Keratinocyte (primary cell): ENCODE data around the gene MAP3K20. TPM values are rescaled to one million over a fixed set of nuclear protein-coding genes. Genes with fewer than 3 reads are reported as not detected.
"Not testable (repeated sequence)": the region's sequence is repeated elsewhere in the genome, so short reads cannot be mapped to it uniquely, and the experiment has no call there.

Source experiments
- DNase-seq: peaks from one replicate; pipeline ENCODE4 v3.0.0-alpha.2; 2011; ENCODE audit warnings: low read depth, missing footprints, low spot score
- FAIRE-seq: peaks from 2 replicates; lab custom pipeline; 2011; peaks lifted over from hg19 to GRCh38; lab: Jason Lieb, UNC
- H2AFZ ChIP-seq: 2 replicates; pipeline ENCODE4 v1.6.0; 2012; ENCODE audit warnings: low read length, control low read depth, inconsistent platforms; ENCODE audit not compliant: control insufficient read depth
- H3K27ac ChIP-seq: 2 replicates; pipeline ENCODE4 v1.5.1; 2011; ENCODE audit warnings: low read length; ENCODE audit not compliant: control insufficient read depth, insufficient read depth
- H3K27me3 ChIP-seq: 3 replicates; pipeline ENCODE4 v1.6.0; 2011; ENCODE audit warnings: low read length; ENCODE audit not compliant: control insufficient read depth, insufficient read depth; ENCODE audit errors: extremely low read depth
- H3K36me3 ChIP-seq, 2 experiments: 2 replicates in 1 of 2; 3 replicates in 1 of 2; pipeline ENCODE4 v1.5.1; 2011; ENCODE audit warnings: low read length in 2 of 2, mild to moderate bottlenecking in 1 of 2; ENCODE audit not compliant: control insufficient read depth in 2 of 2, insufficient read depth in 2 of 2; ENCODE audit errors: extremely low read depth in 1 of 2
- H3K4me1 ChIP-seq: 3 replicates; pipeline ENCODE4 v1.5.1; 2011; ENCODE audit warnings: low read length; ENCODE audit not compliant: control insufficient read depth, insufficient read depth; ENCODE audit errors: extremely low read depth
- H3K4me2 ChIP-seq: 3 replicates; pipeline ENCODE4 v1.6.0; 2011; ENCODE audit warnings: low read depth, low read length; ENCODE audit not compliant: control insufficient read depth, insufficient read depth; ENCODE audit errors: extremely low read depth
- H3K4me3 ChIP-seq, 3 experiments: fragments of 200-600 bp in 1 of 3; sonication (generic) in 1 of 3; 2 replicates in 2 of 3; 3 replicates in 1 of 3; pipeline ENCODE4 v1.5.1; 2011 to 2016; ENCODE audit warnings: low read length in 3 of 3, mild to moderate bottlenecking in 3 of 3, control low read depth in 2 of 3, inconsistent platforms in 1 of 3, low read depth in 1 of 3, mixed read lengths in 1 of 3, mixed run types in 1 of 3, moderate library complexity in 1 of 3; ENCODE audit not compliant: control insufficient read depth in 2 of 3, insufficient read depth in 2 of 3; ENCODE audit errors: extremely low read depth in 1 of 3
- H3K79me2 ChIP-seq: 2 replicates; pipeline ENCODE4 v1.6.0; 2012; ENCODE audit warnings: low read length; ENCODE audit not compliant: control insufficient read depth, insufficient read depth
- H3K9ac ChIP-seq: 3 replicates; pipeline ENCODE4 v1.6.0; 2011; ENCODE audit warnings: low read length; ENCODE audit not compliant: control insufficient read depth, insufficient read depth; ENCODE audit errors: extremely low read depth
- H3K9me1 ChIP-seq: 3 replicates; pipeline ENCODE4 v1.6.0; 2011; ENCODE audit warnings: low read length; ENCODE audit not compliant: control insufficient read depth, insufficient read depth; ENCODE audit errors: extremely low read depth
- H3K9me3 ChIP-seq: 2 replicates; pipeline ENCODE4 v1.5.1; 2012; ENCODE audit warnings: low read depth, low read length; ENCODE audit not compliant: control insufficient read depth
- H4K20me1 ChIP-seq: 3 replicates; pipeline ENCODE4 v1.6.0; 2011; ENCODE audit warnings: low read length; ENCODE audit not compliant: control insufficient read depth, insufficient read depth; ENCODE audit errors: extremely low read depth
- CTCF ChIP-seq, 3 experiments: IDR thresholded peaks in 1 of 3; conservative IDR thresholded peaks in 1 of 3; optimal IDR thresholded peaks in 1 of 3; 2 replicates in 2 of 3; 3 replicates in 1 of 3; pipeline versions ENCODE3 to v1.5.1; 2011; ENCODE audit warnings: low read length in 3 of 3, mild to moderate bottlenecking in 3 of 3, moderate library complexity in 2 of 3, control low read depth in 1 of 3, inconsistent platforms in 1 of 3; ENCODE audit not compliant: insufficient read depth in 2 of 3; ENCODE audit errors: extremely low read depth in 1 of 3
- EZH2 ChIP-seq: IDR thresholded peaks from one replicate; pipeline ENCODE4 v1.6.1; 2012; ENCODE audit warnings: inconsistent platforms, mild to moderate bottlenecking, low read length, moderate library complexity
- dilution Hi-C: fragments of 300-500 bp; cut with MboI; formaldehyde crosslinking; loops from one replicate; pipeline ENCODE4 v1.7.0; 2020; ENCODE audit warnings: low sequenced_read_pairs; ENCODE audit not compliant: extremely low pct_ligation_motif_present
- polyA plus RNA-seq, 5 experiments: library from polyadenylated mRNA; depleted of rRNA in 3 of 5; stranded (reverse) in 3 of 5; stranded (forward) in 1 of 5; unstranded in 1 of 5; fragments of >200 nt; gene quantifications; 1 replicate in 1 of 5; 2 replicates in 3 of 5; 3 replicates in 1 of 5; pipeline versions ENCODE4 v1.2.1 to v1.2.3, GENCODE V29; 2011 to 2012; ENCODE audit warnings: missing spikeins in 2 of 5, low read depth in 1 of 5, low replicate concordance in 1 of 5

The MAP3K20 gene
- polyA plus RNA-seq, 1 donor (not counting 4 experiments of a cell fraction or from before 2014, with no cell fraction given) = 31.7 TPM

- Histone ChIP-seq H3K4me2 (no peak overlapping the region), H3K9me3 (no peaks in the 10 kb centered on the region), H3K27ac (no peak overlapping the region), H3K9me1 (no peaks in the 10 kb centered on the region), H3K36me3 (peaks cover 0 to 5% of the 10 kb centered on the region in 2 experiments), H3K4me3 (no peak overlapping the region), H3K79me2 (peaks cover 11% of the 10 kb centered on the region), H4K20me1 (no peaks in the 10 kb centered on the region), H3K9ac (no peak overlapping the region), H2AFZ (no peak overlapping the region), H3K4me1 (peaks cover 44% of the 10 kb centered on the region), H3K27me3 (no peaks in the 10 kb centered on the region)
- no peak for DNase-seq
- dilution Hi-C loops = no loop called here
- peak; percentile 58 for FAIRE-seq
- TF ChIP-seq CTCF (optimal IDR thresholded peaks at IDR 0.05 in 1 of 3, IDR thresholded peaks at IDR 0.05 in 1 of 3, conservative IDR thresholded peaks at IDR 0.05 in 1 of 3; ENCODE audit: extremely low read depth in 1 of 3, insufficient read depth in 2 of 3, low read length in 3 of 3) (no peak), EZH2 (no peak)
Measured at GRCh38 chr2:173126819-173127218, 51.2 kb downstream of the MAP3K20 start.

GRCh38 chr2:173128132-173128531 is 52.5 kb downstream of the MAP3K20 start:
- H2AFZ ChIP-seq, H3K27ac ChIP-seq, H3K9me1 ChIP-seq, dilution Hi-C loops, H3K4me3 ChIP-seq, H3K9me3 ChIP-seq, H3K9ac ChIP-seq, H3K79me2 ChIP-seq, H3K36me3 ChIP-seq, H3K27me3 ChIP-seq, H3K4me2 ChIP-seq, FAIRE-seq, H4K20me1 ChIP-seq, DNase-seq: not testable (repeated sequence)
- peaks cover 42% of the 10 kb centered on the region for H3K4me1 ChIP-seq
